H1 (cell line): ENCODE measurements around the gene POU2F2. TPM values are rescaled to one million over a fixed set of nuclear protein-coding genes. Genes with fewer than 3 reads are reported as not detected.
"Not testable (repeated sequence)": the region's sequence is repeated elsewhere in the genome, so short reads cannot be mapped to it uniquely, and the experiment has no call there.

Source experiments
- CTCF ChIA-PET: fragments of 300-600 bp; sonication (Branson Sonifier 250); formaldehyde crosslinking; loops from one replicate; lab custom pipeline; 2021; ENCODE audit not compliant: partially characterized antibody; lab: Charles Lee
- POLR2A ChIA-PET: fragments of 300-600 bp; sonication (Branson Sonifier 250); formaldehyde crosslinking; loops from one replicate; lab custom pipeline; 2021; ENCODE audit warnings: inconsistent platforms; ENCODE audit not compliant: partially characterized antibody; lab: Charles Lee
- DNase-seq, 2 experiments: peaks; one replicate each; pipeline versions ENCODE4 v3.0.0 to v3.0.0-alpha.2; 2010 to 2022; ENCODE audit warnings: low spot score in 2 of 2, low read depth in 1 of 2, mixed read lengths in 1 of 2
- FAIRE-seq: peaks from 2 replicates; lab custom pipeline; 2011; peaks lifted over from hg19 to GRCh38; lab: Jason Lieb, UNC
- H2AFZ ChIP-seq: 2 replicates; pipeline ENCODE4 v1.8.1; 2012; ENCODE audit warnings: low read length, inconsistent platforms
- H2AK5ac ChIP-seq: 2 replicates; pipeline ENCODE4 v1.6.1; 2013; ENCODE audit warnings: low read depth, low read length
- H2BK120ac ChIP-seq: replicated peaks from 2 replicates; pipeline ENCODE3; 2013; ENCODE audit warnings: low read depth, low read length, inconsistent platforms
- H2BK12ac ChIP-seq: 2 replicates; pipeline ENCODE4 v1.6.1; 2013; ENCODE audit warnings: low read depth, low read length
- H2BK15ac ChIP-seq: 2 replicates; pipeline ENCODE4 v1.6.1; 2013; ENCODE audit warnings: low read length
- H2BK20ac ChIP-seq: 2 replicates; pipeline ENCODE4 v1.6.1; 2013; ENCODE audit warnings: low read length
- H2BK5ac ChIP-seq: 2 replicates; pipeline ENCODE4 v1.6.1; 2013; ENCODE audit warnings: low read depth, low read length
- H3K14ac ChIP-seq: 2 replicates; pipeline ENCODE4 v1.6.1; 2013; ENCODE audit warnings: inconsistent platforms; ENCODE audit not compliant: insufficient read length
- H3K18ac ChIP-seq: 2 replicates; pipeline ENCODE4 v1.6.1; 2013; ENCODE audit warnings: low read length; ENCODE audit errors: extremely low read depth
- H3K23ac ChIP-seq: 2 replicates; pipeline ENCODE4 v1.6.1; 2013; ENCODE audit warnings: inconsistent platforms; ENCODE audit not compliant: insufficient read length
- H3K23me2 ChIP-seq: 2 replicates; pipeline ENCODE4 v1.6.1; 2013; ENCODE audit warnings: low read depth, low read length
- H3K27ac ChIP-seq: 2 replicates; pipeline ENCODE4 v1.6.1; 2011; ENCODE audit warnings: low read depth, low read length, inconsistent platforms
- H3K27me3 ChIP-seq, 4 experiments: replicated peaks in 1 of 4; 1 replicate in 1 of 4; 2 replicates in 3 of 4; pipeline versions ENCODE4 v1.6.1 to v1.8.1; 2011 to 2013; ENCODE audit warnings: low read length in 3 of 4, mild to moderate bottlenecking in 3 of 4, inconsistent platforms in 2 of 4, mixed read lengths in 2 of 4, moderate library complexity in 1 of 4; ENCODE audit not compliant: control insufficient read depth in 3 of 4, insufficient read depth in 3 of 4; ENCODE audit errors: extremely low read depth in 1 of 4
- H3K36me3 ChIP-seq, 4 experiments: 2 replicates each; pipeline versions ENCODE4 v1.6.1 to v1.8.1; 2011 to 2013; ENCODE audit warnings: mild to moderate bottlenecking in 4 of 4, low read length in 3 of 4, moderate library complexity in 2 of 4, control low read depth in 1 of 4, inconsistent platforms in 1 of 4; ENCODE audit not compliant: insufficient read depth in 4 of 4, control insufficient read depth in 2 of 4
- H3K4ac ChIP-seq: replicated peaks from 2 replicates; pipeline ENCODE3; 2013; ENCODE audit warnings: low read length, low read depth, mixed read lengths, inconsistent platforms; ENCODE audit not compliant: insufficient read length
- H3K4me1 ChIP-seq, 4 experiments: replicated peaks in 1 of 4; 1 replicate in 1 of 4; 2 replicates in 3 of 4; pipeline versions ENCODE4 v1.6.1 to v1.8.1; 2011 to 2013; ENCODE audit warnings: low read length in 3 of 4, inconsistent platforms in 2 of 4, mixed read lengths in 1 of 4; ENCODE audit not compliant: insufficient read depth in 4 of 4, control insufficient read depth in 3 of 4
- H3K4me2 ChIP-seq, 2 experiments: 2 replicates each; pipeline versions ENCODE4 v1.6.1 to v1.8.1; 2011 to 2013; ENCODE audit warnings: low read depth in 2 of 2, low read length in 2 of 2, control low read depth in 1 of 2, inconsistent platforms in 1 of 2, mild to moderate bottlenecking in 1 of 2; ENCODE audit not compliant: insufficient read depth in 1 of 2
- H3K4me3 ChIP-seq, 4 experiments: fragments of 200-600, 300-600 bp in 1 of 4; sonication (generic), shearing (Covaris generic), sonication (Bioruptor Twin) in 1 of 4; 2 replicates each; pipeline versions ENCODE4 v1.5.1 to v1.8.1; 2011 to 2016; ENCODE audit warnings: low read length in 4 of 4, low read depth in 3 of 4, control low read depth in 2 of 4, inconsistent platforms in 2 of 4, mild to moderate bottlenecking in 2 of 4, mixed read lengths in 1 of 4, moderate library complexity in 1 of 4; ENCODE audit not compliant: insufficient read depth in 2 of 4; ENCODE audit errors: extremely low read depth in 1 of 4
- H3K56ac ChIP-seq: replicated peaks from 2 replicates; pipeline ENCODE3; 2013; ENCODE audit warnings: low read depth, mild to moderate bottlenecking, mixed read lengths, low read length, inconsistent platforms; ENCODE audit not compliant: insufficient read length
- H3K79me1 ChIP-seq: 2 replicates; pipeline ENCODE4 v1.6.1; 2013; ENCODE audit warnings: low read depth, low read length, control low read depth
- H3K79me2 ChIP-seq, 2 experiments: 2 replicates each; pipeline versions ENCODE4 v1.6.1 to v1.8.1; 2012 to 2013; ENCODE audit warnings: low read length in 2 of 2, mild to moderate bottlenecking in 2 of 2, inconsistent platforms in 1 of 2; ENCODE audit not compliant: insufficient read depth in 2 of 2, control insufficient read depth in 1 of 2
- H3K9ac ChIP-seq, 4 experiments: replicated peaks in 1 of 4; 1 replicate in 1 of 4; 2 replicates in 3 of 4; pipeline versions ENCODE4 v1.6.1 to v1.8.1; 2011 to 2013; ENCODE audit warnings: low read depth in 3 of 4, low read length in 3 of 4, control low read depth in 2 of 4, mild to moderate bottlenecking in 2 of 4, moderate library complexity in 2 of 4, inconsistent platforms in 1 of 4; ENCODE audit errors: extremely low read depth in 1 of 4
- H3K9me3 ChIP-seq, 2 experiments: 2 replicates each; pipeline versions ENCODE4 v1.6.1 to v1.8.1; 2012 to 2013; ENCODE audit warnings: mild to moderate bottlenecking in 2 of 2, moderate library complexity in 2 of 2, control low read depth in 1 of 2, inconsistent platforms in 1 of 2, low read depth in 1 of 2, low read length in 1 of 2, mixed read lengths in 1 of 2; ENCODE audit not compliant: insufficient read depth in 2 of 2
- H4K20me1 ChIP-seq, 2 experiments: replicated peaks in 1 of 2; 2 replicates each; pipeline versions ENCODE3 to v1.8.1; 2011 to 2013; ENCODE audit warnings: inconsistent platforms in 2 of 2, low read length in 2 of 2, mild to moderate bottlenecking in 1 of 2; ENCODE audit not compliant: insufficient read depth in 2 of 2, control insufficient read depth in 1 of 2
- H4K5ac ChIP-seq: 2 replicates; pipeline ENCODE4 v1.6.1; 2013; ENCODE audit warnings: low read length, low read depth, mixed read lengths, inconsistent platforms; ENCODE audit not compliant: insufficient read length
- H4K8ac ChIP-seq: 2 replicates; pipeline ENCODE4 v1.8.0; 2013; ENCODE audit warnings: mild to moderate bottlenecking, moderate library complexity, low read length, inconsistent platforms; ENCODE audit not compliant: insufficient read depth; ENCODE audit errors: extremely low read depth
- H4K91ac ChIP-seq: replicated peaks from 2 replicates; pipeline ENCODE3; 2013; ENCODE audit warnings: low read length, mixed read lengths, inconsistent platforms; ENCODE audit not compliant: insufficient read length
- WGBS, 2 experiments: shearing (Covaris generic) in 1 of 2; methylation state at CpG; one replicate each; pipeline versions ENCODE4 v1.1.6 to v1.1.7; 2013 to 2015; ENCODE audit warnings: low lambda C conversion rate in 2 of 2, mixed read lengths in 2 of 2, inconsistent platforms in 1 of 2, low coverage in 1 of 2, missing lambda C conversion rate in 1 of 2; ENCODE audit not compliant: insufficient replicate concordance in 2 of 2, insufficient coverage in 1 of 2, insufficient read length in 1 of 2; ENCODE audit errors: extremely low coverage in 1 of 2, missing lambda C conversion rate in 1 of 2; 5-methylcytosine and 5-hydroxymethylcytosine counted together
- polyA plus RNA-seq, 7 experiments: library from polyadenylated mRNA; depleted of rRNA in 3 of 7; stranded (reverse) in 5 of 7; unstranded in 2 of 7; fragments of >200 nt in 5 of 7; fragments of 200-250 nt in 2 of 7; gene quantifications; 1 replicate in 5 of 7; 2 replicates in 1 of 7; 4 replicates in 1 of 7; pipeline versions ENCODE4 v1.2.1 to v1.2.3, GENCODE V29; 2011 to 2013; ENCODE audit warnings: missing spikeins in 2 of 7, mixed read lengths in 2 of 7
- total RNA-seq: library from RNA; stranded (reverse); fragmentation: NEBNext Ultra II Directional; extraction: Animal tissue kit (Norgen Biotek cat#: 25700); gene quantifications from 2 replicates; pipeline ENCODE4 v1.2.1, GENCODE V29; 2021

POU2F2 gene
- total and polyA plus RNA-seq, 2 of the 8 experiments (the other 6 are each of a cell fraction or from before 2014, with no cell fraction given), result 5.0 to 6.1 TPM

- not testable (repeated sequence) for H4K91ac ChIP-seq, H3K23ac ChIP-seq, H3K4me2 ChIP-seq, H2AFZ ChIP-seq, H2BK15ac ChIP-seq, H2BK12ac ChIP-seq, H3K9ac ChIP-seq, H4K20me1 ChIP-seq, H3K23me2 ChIP-seq, H2AK5ac ChIP-seq, H4K8ac ChIP-seq, H3K4ac ChIP-seq, H3K18ac ChIP-seq, DNase-seq, H3K56ac ChIP-seq, H3K27me3 ChIP-seq, H2BK5ac ChIP-seq, FAIRE-seq, H3K79me1 ChIP-seq, H4K5ac ChIP-seq, H2BK120ac ChIP-seq, H3K27ac ChIP-seq, H2BK20ac ChIP-seq, H3K14ac ChIP-seq, H3K79me2 ChIP-seq, H3K4me3 ChIP-seq, H3K9me3 ChIP-seq, H3K4me1 ChIP-seq
- POLR2A ChIA-PET, result interaction anchor here (3.6 kb wide), 1 partner anchor 8 kb away, joined by 12 read pairs; no protein-coding TSS in a partner anchor
- peaks cover 22 to 53% (median 37%) of the 10 kb centered on the region in 4 experiments; a peak in 6 of 8 replicates for H3K36me3 ChIP-seq
- 86% methylated on average over 9 of the region's 9 CpGs; no CpG with 5 or more reads in 1 of the 2 experiments for WGBS, 2 experiments
- CTCF ChIA-PET, result interaction anchor here (0.7 to 3.0 kb wide), 5 partner anchors 12 to 92 kb away, joined by 3 to 15 read pairs (median 3); partner anchors contain the start of gene POU2F2
These were observed 91.8 kb downstream of the POU2F2 start for GRCh38 chr19:42040491-42040890.
